Stimulated activated CD8-positive, alpha-beta memory T cell treated with anti-CD3 and anti-CD28 coated beads, Interleukin-15, amount 100 ng/mL, for 4 hours (primary cell): Measurements from ENCODE around the gene DAGLA.

Experiments
- DNase-seq, 2 donors: peaks; one replicate each; pipeline ENCODE4 v3.0.0-alpha.2; 2020; ENCODE audit warnings: low read depth in 2 of 2

DAGLA gene

GRCh38 chr11:61709572-61709971 lies 29.4 kb downstream of the DAGLA start:
- no peak for DNase-seq

GRCh38 chr11:61710019-61710418 lies 29.8 kb downstream of the DAGLA start:
- DNase-seq, result no peak

- DNase-seq, result no peak
Measured at GRCh38 chr11:61711037-61711436, 30.8 kb downstream of the DAGLA start.

GRCh38 chr11:61711498-61711897 lies 31.3 kb downstream of the DAGLA start:
- no peak for DNase-seq

- no peak for DNase-seq
Measured at GRCh38 chr11:61712314-61712713, 32.1 kb downstream of the DAGLA start.

- no peak for DNase-seq
Measured at GRCh38 chr11:61712846-61713245, 32.7 kb downstream of the DAGLA start.

- DNase-seq, result no peak
Measured at GRCh38 chr11:61713464-61713863, 33.3 kb downstream of the DAGLA start.

GRCh38 chr11:61713906-61714305 lies 33.7 kb downstream of the DAGLA start:
- DNase-seq, result no peak

GRCh38 chr11:61714316-61714715 lies 34.1 kb downstream of the DAGLA start:
- no peak for DNase-seq

GRCh38 chr11:61714916-61715315 lies 34.7 kb downstream of the DAGLA start:
- no peak for DNase-seq

- DNase-seq, result no peak
Measured at GRCh38 chr11:61715867-61716266, 35.7 kb downstream of the DAGLA start.

GRCh38 chr11:61716478-61717285 lies 36.5 kb downstream of the DAGLA start:
- DNase-seq, result no peak

- DNase-seq, result no peak
Measured at GRCh38 chr11:61717286-61718033, 37.3 kb downstream of the DAGLA start.

- no peak for DNase-seq
Measured at GRCh38 chr11:61718046-61718531, 37.9 kb downstream of the DAGLA start.

GRCh38 chr11:61718621-61719302 lies 38.6 kb downstream of the DAGLA start:
- DNase-seq, result no peak

- no peak for DNase-seq
Measured at GRCh38 chr11:61719978-61720377, 39.8 kb downstream of the DAGLA start.

GRCh38 chr11:61720597-61720996 lies 40.4 kb downstream of the DAGLA start:
- DNase-seq, result no peak

GRCh38 chr11:61724437-61724836 lies 44.2 kb downstream of the DAGLA start:
- no peak for DNase-seq

- DNase-seq, result no peak
Measured at GRCh38 chr11:61725781-61726231, 45.6 kb downstream of the DAGLA start.

GRCh38 chr11:61726775-61727174 lies 46.6 kb downstream of the DAGLA start:
- DNase-seq, result no peak

GRCh38 chr11:61727401-61727811 lies 47.2 kb downstream of the DAGLA start:
- DNase-seq, result no peak
